H1 (cell line): ENCODE results near the gene UBR7. TPM values are rescaled to one million over a fixed set of nuclear protein-coding genes. Genes with fewer than 3 reads are reported as not detected.
"Not testable (repeated sequence)": the region's sequence is repeated elsewhere in the genome, so short reads cannot be mapped to it uniquely, and the experiment has no call there.

Experiments
- CTCF ChIA-PET: fragments of 300-600 bp; sonication (Branson Sonifier 250); formaldehyde crosslinking; loops from one replicate; lab custom pipeline; 2021; ENCODE audit not compliant: partially characterized antibody; lab: Charles Lee
- POLR2A ChIA-PET: fragments of 300-600 bp; sonication (Branson Sonifier 250); formaldehyde crosslinking; loops from one replicate; lab custom pipeline; 2021; ENCODE audit warnings: inconsistent platforms; ENCODE audit not compliant: partially characterized antibody; lab: Charles Lee
- DNase-seq, 2 experiments: peaks; one replicate each; pipeline versions ENCODE4 v3.0.0 to v3.0.0-alpha.2; 2010 to 2022; ENCODE audit warnings: low spot score in 2 of 2, low read depth in 1 of 2, mixed read lengths in 1 of 2
- FAIRE-seq: peaks from 2 replicates; lab custom pipeline; 2011; peaks lifted over from hg19 to GRCh38; lab: Jason Lieb, UNC
- H2AFZ ChIP-seq: 2 replicates; pipeline ENCODE4 v1.8.1; 2012; ENCODE audit warnings: low read length, inconsistent platforms
- H2AK5ac ChIP-seq: 2 replicates; pipeline ENCODE4 v1.6.1; 2013; ENCODE audit warnings: low read depth, low read length
- H2BK120ac ChIP-seq: replicated peaks from 2 replicates; pipeline ENCODE3; 2013; ENCODE audit warnings: low read depth, low read length, inconsistent platforms
- H2BK12ac ChIP-seq: 2 replicates; pipeline ENCODE4 v1.6.1; 2013; ENCODE audit warnings: low read depth, low read length
- H2BK15ac ChIP-seq: 2 replicates; pipeline ENCODE4 v1.6.1; 2013; ENCODE audit warnings: low read length
- H2BK20ac ChIP-seq: 2 replicates; pipeline ENCODE4 v1.6.1; 2013; ENCODE audit warnings: low read length
- H2BK5ac ChIP-seq: 2 replicates; pipeline ENCODE4 v1.6.1; 2013; ENCODE audit warnings: low read depth, low read length
- H3K14ac ChIP-seq: 2 replicates; pipeline ENCODE4 v1.6.1; 2013; ENCODE audit warnings: inconsistent platforms; ENCODE audit not compliant: insufficient read length
- H3K18ac ChIP-seq: 2 replicates; pipeline ENCODE4 v1.6.1; 2013; ENCODE audit warnings: low read length; ENCODE audit errors: extremely low read depth
- H3K23ac ChIP-seq: 2 replicates; pipeline ENCODE4 v1.6.1; 2013; ENCODE audit warnings: inconsistent platforms; ENCODE audit not compliant: insufficient read length
- H3K23me2 ChIP-seq: 2 replicates; pipeline ENCODE4 v1.6.1; 2013; ENCODE audit warnings: low read depth, low read length
- H3K27ac ChIP-seq: 2 replicates; pipeline ENCODE4 v1.6.1; 2011; ENCODE audit warnings: low read depth, low read length, inconsistent platforms
- H3K27me3 ChIP-seq, 4 experiments: replicated peaks in 1 of 4; 1 replicate in 1 of 4; 2 replicates in 3 of 4; pipeline versions ENCODE4 v1.6.1 to v1.8.1; 2011 to 2013; ENCODE audit warnings: low read length in 3 of 4, mild to moderate bottlenecking in 3 of 4, inconsistent platforms in 2 of 4, mixed read lengths in 2 of 4, moderate library complexity in 1 of 4; ENCODE audit not compliant: control insufficient read depth in 3 of 4, insufficient read depth in 3 of 4; ENCODE audit errors: extremely low read depth in 1 of 4
- H3K36me3 ChIP-seq, 4 experiments: 2 replicates each; pipeline versions ENCODE4 v1.6.1 to v1.8.1; 2011 to 2013; ENCODE audit warnings: mild to moderate bottlenecking in 4 of 4, low read length in 3 of 4, moderate library complexity in 2 of 4, control low read depth in 1 of 4, inconsistent platforms in 1 of 4; ENCODE audit not compliant: insufficient read depth in 4 of 4, control insufficient read depth in 2 of 4
- H3K4ac ChIP-seq: replicated peaks from 2 replicates; pipeline ENCODE3; 2013; ENCODE audit warnings: low read length, low read depth, mixed read lengths, inconsistent platforms; ENCODE audit not compliant: insufficient read length
- H3K4me1 ChIP-seq, 4 experiments: replicated peaks in 1 of 4; 1 replicate in 1 of 4; 2 replicates in 3 of 4; pipeline versions ENCODE4 v1.6.1 to v1.8.1; 2011 to 2013; ENCODE audit warnings: low read length in 3 of 4, inconsistent platforms in 2 of 4, mixed read lengths in 1 of 4; ENCODE audit not compliant: insufficient read depth in 4 of 4, control insufficient read depth in 3 of 4
- H3K4me2 ChIP-seq, 2 experiments: 2 replicates each; pipeline versions ENCODE4 v1.6.1 to v1.8.1; 2011 to 2013; ENCODE audit warnings: low read depth in 2 of 2, low read length in 2 of 2, control low read depth in 1 of 2, inconsistent platforms in 1 of 2, mild to moderate bottlenecking in 1 of 2; ENCODE audit not compliant: insufficient read depth in 1 of 2
- H3K4me3 ChIP-seq, 4 experiments: fragments of 200-600, 300-600 bp in 1 of 4; sonication (generic), shearing (Covaris generic), sonication (Bioruptor Twin) in 1 of 4; 2 replicates each; pipeline versions ENCODE4 v1.5.1 to v1.8.1; 2011 to 2016; ENCODE audit warnings: low read length in 4 of 4, low read depth in 3 of 4, control low read depth in 2 of 4, inconsistent platforms in 2 of 4, mild to moderate bottlenecking in 2 of 4, mixed read lengths in 1 of 4, moderate library complexity in 1 of 4; ENCODE audit not compliant: insufficient read depth in 2 of 4; ENCODE audit errors: extremely low read depth in 1 of 4
- H3K56ac ChIP-seq: replicated peaks from 2 replicates; pipeline ENCODE3; 2013; ENCODE audit warnings: low read depth, mild to moderate bottlenecking, mixed read lengths, low read length, inconsistent platforms; ENCODE audit not compliant: insufficient read length
- H3K79me1 ChIP-seq: 2 replicates; pipeline ENCODE4 v1.6.1; 2013; ENCODE audit warnings: low read depth, low read length, control low read depth
- H3K79me2 ChIP-seq, 2 experiments: 2 replicates each; pipeline versions ENCODE4 v1.6.1 to v1.8.1; 2012 to 2013; ENCODE audit warnings: low read length in 2 of 2, mild to moderate bottlenecking in 2 of 2, inconsistent platforms in 1 of 2; ENCODE audit not compliant: insufficient read depth in 2 of 2, control insufficient read depth in 1 of 2
- H3K9ac ChIP-seq, 4 experiments: replicated peaks in 1 of 4; 1 replicate in 1 of 4; 2 replicates in 3 of 4; pipeline versions ENCODE4 v1.6.1 to v1.8.1; 2011 to 2013; ENCODE audit warnings: low read depth in 3 of 4, low read length in 3 of 4, control low read depth in 2 of 4, mild to moderate bottlenecking in 2 of 4, moderate library complexity in 2 of 4, inconsistent platforms in 1 of 4; ENCODE audit errors: extremely low read depth in 1 of 4
- H3K9me3 ChIP-seq, 2 experiments: 2 replicates each; pipeline versions ENCODE4 v1.6.1 to v1.8.1; 2012 to 2013; ENCODE audit warnings: mild to moderate bottlenecking in 2 of 2, moderate library complexity in 2 of 2, control low read depth in 1 of 2, inconsistent platforms in 1 of 2, low read depth in 1 of 2, low read length in 1 of 2, mixed read lengths in 1 of 2; ENCODE audit not compliant: insufficient read depth in 2 of 2
- H4K20me1 ChIP-seq, 2 experiments: replicated peaks in 1 of 2; 2 replicates each; pipeline versions ENCODE3 to v1.8.1; 2011 to 2013; ENCODE audit warnings: inconsistent platforms in 2 of 2, low read length in 2 of 2, mild to moderate bottlenecking in 1 of 2; ENCODE audit not compliant: insufficient read depth in 2 of 2, control insufficient read depth in 1 of 2
- H4K5ac ChIP-seq: 2 replicates; pipeline ENCODE4 v1.6.1; 2013; ENCODE audit warnings: low read length, low read depth, mixed read lengths, inconsistent platforms; ENCODE audit not compliant: insufficient read length
- H4K8ac ChIP-seq: 2 replicates; pipeline ENCODE4 v1.8.0; 2013; ENCODE audit warnings: mild to moderate bottlenecking, moderate library complexity, low read length, inconsistent platforms; ENCODE audit not compliant: insufficient read depth; ENCODE audit errors: extremely low read depth
- H4K91ac ChIP-seq: replicated peaks from 2 replicates; pipeline ENCODE3; 2013; ENCODE audit warnings: low read length, mixed read lengths, inconsistent platforms; ENCODE audit not compliant: insufficient read length
- WGBS, 2 experiments: shearing (Covaris generic) in 1 of 2; methylation state at CpG; one replicate each; pipeline versions ENCODE4 v1.1.6 to v1.1.7; 2013 to 2015; ENCODE audit warnings: low lambda C conversion rate in 2 of 2, mixed read lengths in 2 of 2, inconsistent platforms in 1 of 2, low coverage in 1 of 2, missing lambda C conversion rate in 1 of 2; ENCODE audit not compliant: insufficient replicate concordance in 2 of 2, insufficient coverage in 1 of 2, insufficient read length in 1 of 2; ENCODE audit errors: extremely low coverage in 1 of 2, missing lambda C conversion rate in 1 of 2; 5-methylcytosine and 5-hydroxymethylcytosine counted together
- polyA plus RNA-seq, 7 experiments: library from polyadenylated mRNA; depleted of rRNA in 3 of 7; stranded (reverse) in 5 of 7; unstranded in 2 of 7; fragments of >200 nt in 5 of 7; fragments of 200-250 nt in 2 of 7; gene quantifications; 1 replicate in 5 of 7; 2 replicates in 1 of 7; 4 replicates in 1 of 7; pipeline versions ENCODE4 v1.2.1 to v1.2.3, GENCODE V29; 2011 to 2013; ENCODE audit warnings: missing spikeins in 2 of 7, mixed read lengths in 2 of 7
- total RNA-seq: library from RNA; stranded (reverse); fragmentation: NEBNext Ultra II Directional; extraction: Animal tissue kit (Norgen Biotek cat#: 25700); gene quantifications from 2 replicates; pipeline ENCODE4 v1.2.1, GENCODE V29; 2021

UBR7 gene
- total and polyA plus RNA-seq, 2 of the 8 experiments (the other 6 are each of a cell fraction or from before 2014, with no cell fraction given), result 20.1 to 28.4 TPM

DNA sequence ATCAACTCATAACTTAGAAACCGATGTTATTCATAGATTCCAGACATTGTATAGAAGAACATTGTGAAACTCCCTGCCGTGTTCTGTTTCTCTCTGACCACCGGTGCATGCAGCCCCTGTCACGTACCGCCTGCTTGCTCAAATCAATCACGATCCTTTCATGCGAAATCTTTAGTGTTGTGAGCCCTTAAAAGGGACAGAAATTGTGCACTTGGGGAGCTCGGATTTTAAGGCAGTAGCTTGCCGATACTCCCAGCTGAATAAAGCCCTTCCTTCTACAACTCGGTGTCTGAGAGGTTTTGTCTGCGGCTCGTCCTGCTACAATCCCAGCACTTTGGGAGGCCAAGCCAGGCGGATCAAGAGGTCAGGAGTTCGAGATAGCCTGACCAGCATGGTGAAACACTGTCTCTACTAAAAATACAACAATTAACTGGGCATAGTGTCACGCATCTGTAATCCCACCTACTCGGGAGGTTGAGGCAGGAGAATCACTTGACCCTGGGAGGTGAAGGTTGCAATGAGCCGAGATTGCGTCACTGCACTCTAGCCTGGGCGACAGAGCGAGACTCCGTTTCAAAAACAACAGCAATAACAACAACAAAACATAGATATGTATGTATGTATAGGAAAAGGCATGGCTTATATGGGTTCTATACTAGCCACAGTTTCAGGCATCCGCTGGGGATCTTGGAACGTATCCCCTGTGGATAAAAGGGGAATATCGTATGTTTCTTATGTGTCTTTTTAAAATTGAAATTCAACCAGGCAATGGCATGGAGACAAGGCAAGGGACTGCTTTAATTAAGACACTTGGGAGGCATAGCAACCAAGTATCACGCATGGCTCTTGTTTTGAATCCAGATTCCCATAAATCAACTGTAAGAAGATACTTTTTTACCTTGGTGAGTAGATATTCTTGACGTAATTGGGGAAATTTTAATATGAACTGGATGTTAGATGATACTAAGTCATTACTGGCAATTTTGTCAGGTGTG lies 41.5 kb upstream of the UBR7 start:
- H2AFZ ChIP-seq, H3K36me3 ChIP-seq, H3K9ac ChIP-seq, H3K27me3 ChIP-seq, POLR2A ChIA-PET, H4K5ac ChIP-seq, H3K23ac ChIP-seq, DNase-seq, H3K4me3 ChIP-seq, H4K8ac ChIP-seq, H2BK15ac ChIP-seq, H3K79me2 ChIP-seq, H2AK5ac ChIP-seq, H3K4ac ChIP-seq, H3K4me2 ChIP-seq, H4K20me1 ChIP-seq, H2BK20ac ChIP-seq, H3K79me1 ChIP-seq, H2BK120ac ChIP-seq, H4K91ac ChIP-seq, H3K27ac ChIP-seq, H3K56ac ChIP-seq, H2BK5ac ChIP-seq, H3K4me1 ChIP-seq, H3K23me2 ChIP-seq, H3K9me3 ChIP-seq, H3K18ac ChIP-seq, H3K14ac ChIP-seq, FAIRE-seq, H2BK12ac ChIP-seq: not testable (repeated sequence)
- 89% methylated on average over 26 of the region's 26 CpGs; no CpG with 5 or more reads in 1 of the 2 experiments for WGBS, 2 experiments
- CTCF ChIA-PET, result interaction anchor here (1.0 to 1.3 kb wide), 2 partner anchors 11 to 12 kb away, joined by 3 to 5 read pairs; no protein-coding TSS in a partner anchor
